ENCODE data around the gene HIVEP2.

HIVEP2 gene

GRCh38 chr6:142926177-142926493 is 18.8 kb downstream of the HIVEP2 start:
- no peak for DNase-seq (ENCODE audit: extremely low read depth in 1 of 2, low read depth in 1 of 2)

- no peak for DNase-seq (ENCODE audit: extremely low read depth in 1 of 2, low read depth in 1 of 2)
Measured at GRCh38 chr6:142925575-142926110, 19.3 kb downstream of the HIVEP2 start.

- DNase-seq (ENCODE audit: extremely low read depth in 1 of 2, low read depth in 1 of 2): no peak
Measured at GRCh38 chr6:142918339-142919042, 26.5 kb downstream of the HIVEP2 start.

- DNase-seq (ENCODE audit: extremely low read depth in 1 of 2, low read depth in 1 of 2): no peak
Measured at GRCh38 chr6:142916881-142917280, 28.1 kb downstream of the HIVEP2 start.

- no peak for DNase-seq (ENCODE audit: extremely low read depth in 1 of 2, low read depth in 1 of 2)
Measured at GRCh38 chr6:142914937-142915697, 29.9 kb downstream of the HIVEP2 start.

- no peak for DNase-seq (ENCODE audit: extremely low read depth in 1 of 2, low read depth in 1 of 2)
Measured at GRCh38 chr6:142914369-142914768, 30.6 kb downstream of the HIVEP2 start.

- peak; percentile 33 to 35 for DNase-seq (ENCODE audit: extremely low read depth in 1 of 2, low read depth in 1 of 2)
Measured at GRCh38 chr6:142913511-142914047, 31.4 kb downstream of the HIVEP2 start.

GRCh38 chr6:142913036-142913510 is 31.9 kb downstream of the HIVEP2 start:
- no peak for DNase-seq (ENCODE audit: extremely low read depth in 1 of 2, low read depth in 1 of 2)

GRCh38 chr6:142912125-142912524 is 32.9 kb downstream of the HIVEP2 start:
- no peak for DNase-seq (ENCODE audit: extremely low read depth in 1 of 2, low read depth in 1 of 2)

GRCh38 chr6:142911430-142911829 is 33.5 kb downstream of the HIVEP2 start:
- no peak for DNase-seq (ENCODE audit: extremely low read depth in 1 of 2, low read depth in 1 of 2)

GRCh38 chr6:142909686-142910085 is 35.3 kb downstream of the HIVEP2 start:
- no peak for DNase-seq (ENCODE audit: extremely low read depth in 1 of 2, low read depth in 1 of 2)

GRCh38 chr6:142908235-142908634 is 36.7 kb downstream of the HIVEP2 start:
- DNase-seq (ENCODE audit: extremely low read depth in 1 of 2, low read depth in 1 of 2): no peak

GRCh38 chr6:142907544-142907943 is 37.4 kb downstream of the HIVEP2 start:
- no peak for DNase-seq (ENCODE audit: extremely low read depth in 1 of 2, low read depth in 1 of 2)

GRCh38 chr6:142906945-142907470 is 38.0 kb downstream of the HIVEP2 start:
- DNase-seq (ENCODE audit: extremely low read depth in 1 of 2, low read depth in 1 of 2): no peak

GRCh38 chr6:142903812-142904211 is 41.2 kb downstream of the HIVEP2 start:
- DNase-seq (ENCODE audit: extremely low read depth in 1 of 2, low read depth in 1 of 2): no peak

- peak; percentile 42 to 60 for DNase-seq (ENCODE audit: extremely low read depth in 1 of 2, low read depth in 1 of 2)
Measured at GRCh38 chr6:142902636-142903053, 42.3 kb downstream of the HIVEP2 start.

- DNase-seq (ENCODE audit: extremely low read depth in 1 of 2, low read depth in 1 of 2): no peak
Measured at GRCh38 chr6:142901611-142902010, 43.4 kb downstream of the HIVEP2 start.

- DNase-seq (ENCODE audit: extremely low read depth in 1 of 2, low read depth in 1 of 2): no peak
Measured at GRCh38 chr6:142900227-142900971, 44.6 kb downstream of the HIVEP2 start.

GRCh38 chr6:142898927-142899895 is 45.8 kb downstream of the HIVEP2 start:
- DNase-seq (ENCODE audit: extremely low read depth in 1 of 2, low read depth in 1 of 2): no peak

GRCh38 chr6:142897659-142898058 is 47.3 kb downstream of the HIVEP2 start:
- DNase-seq (ENCODE audit: extremely low read depth in 1 of 2, low read depth in 1 of 2): no peak
